Measurements from ENCODE around the gene CSTF1. TPM values are rescaled to one million over a fixed set of nuclear protein-coding genes. Genes with fewer than 3 reads are reported as not detected.
"Not testable (repeated sequence)": the region's sequence is repeated elsewhere in the genome, so short reads cannot be mapped to it uniquely, and the experiment has no call there.

The CSTF1 gene
- total and polyA plus RNA-seq, 2 donors from 2014 or later = 16.2 to 30.7 TPM

DNA sequence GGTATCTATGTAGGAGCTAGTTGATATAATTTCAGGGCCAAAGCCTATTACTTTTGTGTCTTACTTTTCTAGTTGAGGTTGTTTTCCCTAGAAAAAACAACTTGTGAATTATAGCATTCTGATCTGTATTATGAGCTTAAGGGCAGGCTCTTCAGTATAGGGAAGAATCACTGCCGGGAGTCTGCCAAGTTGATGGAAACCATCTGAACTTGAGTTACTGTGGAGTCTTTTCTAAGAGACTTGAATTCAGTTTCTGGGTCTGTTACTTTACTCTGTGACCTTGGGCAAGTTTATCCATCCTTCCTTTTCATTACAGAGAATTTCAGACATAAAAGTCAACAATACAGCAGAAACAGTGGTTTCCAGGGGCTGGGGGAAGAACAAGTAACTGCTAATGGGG lies 17.5 kb downstream of the CSTF1 start:
- intact Hi-C loops (cut with DNase I) = no loop called here
- H3K27ac ChIP-seq (ENCODE audit: low read depth in 2 of 2, low read length in 2 of 2) = peak overlapping the region in 1 of 2 donors; percentile 52
- peaks cover 3 to 24% (median 17%) of the 10 kb centered on the region in 3 donors for H3K36me3 ChIP-seq (ENCODE audit: control insufficient read depth in 2 of 3, insufficient read depth in 3 of 3, low read length in 3 of 3)
- no peaks in the 10 kb centered on the region for H3K27me3 ChIP-seq (ENCODE audit: control insufficient read depth, insufficient read depth, low read length)
- TF ChIP-seq, protein P1, sequence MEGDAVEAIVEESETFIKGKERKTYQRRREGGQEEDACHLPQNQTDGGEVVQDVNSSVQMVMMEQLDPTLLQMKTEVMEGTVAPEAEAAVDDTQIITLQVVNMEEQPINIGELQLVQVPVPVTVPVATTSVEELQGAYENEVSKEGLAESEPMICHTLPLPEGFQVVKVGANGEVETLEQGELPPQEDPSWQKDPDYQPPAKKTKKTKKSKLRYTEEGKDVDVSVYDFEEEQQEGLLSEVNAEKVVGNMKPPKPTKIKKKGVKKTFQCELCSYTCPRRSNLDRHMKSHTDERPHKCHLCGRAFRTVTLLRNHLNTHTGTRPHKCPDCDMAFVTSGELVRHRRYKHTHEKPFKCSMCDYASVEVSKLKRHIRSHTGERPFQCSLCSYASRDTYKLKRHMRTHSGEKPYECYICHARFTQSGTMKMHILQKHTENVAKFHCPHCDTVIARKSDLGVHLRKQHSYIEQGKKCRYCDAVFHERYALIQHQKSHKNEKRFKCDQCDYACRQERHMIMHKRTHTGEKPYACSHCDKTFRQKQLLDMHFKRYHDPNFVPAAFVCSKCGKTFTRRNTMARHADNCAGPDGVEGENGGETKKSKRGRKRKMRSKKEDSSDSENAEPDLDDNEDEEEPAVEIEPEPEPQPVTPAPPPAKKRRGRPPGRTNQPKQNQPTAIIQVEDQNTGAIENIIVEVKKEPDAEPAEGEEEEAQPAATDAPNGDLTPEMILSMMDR (IDR thresholded peaks at IDR 0.05; ENCODE audit: borderline replicate concordance, extremely low read depth, insufficient read depth) = no peak
- no peaks in the 10 kb centered on the region for H3K9me3 ChIP-seq (ENCODE audit: control insufficient read depth in 2 of 3, insufficient read depth in 1 of 3, low read length in 3 of 3)
- DNase-seq (peak in 3 of 5 donors; percentile 19 to 81 (median 58)), FAIRE-seq (no peak)
- no peak overlapping the region for H3K9ac ChIP-seq (ENCODE audit: low read length in 3 of 3)
- no peak overlapping the region for H3K4me3 ChIP-seq (ENCODE audit: low read length in 3 of 3)
- H3K4me1 ChIP-seq (ENCODE audit: control insufficient read depth in 2 of 3, insufficient read depth in 2 of 3, low read depth in 1 of 3, low read length in 3 of 3) = peaks cover 0 to 3% (median 0%) of the 10 kb centered on the region in 3 donors

DNA sequence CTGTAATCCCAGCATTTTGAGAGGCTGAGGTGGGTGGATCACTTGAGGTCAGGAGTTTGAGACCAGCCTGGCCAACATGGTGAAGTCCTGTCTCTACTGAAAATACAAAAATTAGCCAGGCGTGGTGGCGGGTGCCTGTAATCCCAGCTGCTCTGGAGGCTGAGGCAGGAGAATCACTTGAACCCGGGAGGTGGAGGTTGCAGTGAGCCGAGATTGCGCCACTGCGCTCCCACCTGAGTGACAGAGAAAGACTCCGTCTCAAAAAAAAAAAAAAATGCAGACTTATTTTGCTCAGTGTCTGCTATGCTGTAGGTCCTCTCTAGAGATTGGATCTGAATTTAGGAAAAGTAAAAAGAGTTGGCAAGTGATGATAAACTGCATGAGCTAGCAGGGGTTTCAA lies 18.8 kb downstream of the CSTF1 start:
- Histone ChIP-seq H3K4me3 (ENCODE audit: low read length in 3 of 3) (peak overlapping the region in 1 of 3 donors; percentile 32), H3K36me3 (ENCODE audit: control insufficient read depth in 2 of 3, insufficient read depth in 3 of 3, low read length in 3 of 3) (peaks cover 3 to 12% (median 10%) of the 10 kb centered on the region in 3 donors), H3K27ac (ENCODE audit: low read depth in 2 of 2, low read length in 2 of 2) (peak overlapping the region; percentile 2 to 68)
- FAIRE-seq; H3K9me3 ChIP-seq (ENCODE audit: control insufficient read depth in 2 of 3, insufficient read depth in 1 of 3, low read length in 3 of 3); H3K4me1 ChIP-seq (ENCODE audit: control insufficient read depth in 2 of 3, insufficient read depth in 2 of 3, low read depth in 1 of 3, low read length in 3 of 3); H3K27me3 ChIP-seq (ENCODE audit: control insufficient read depth, insufficient read depth, low read length); H3K9ac ChIP-seq (ENCODE audit: low read length in 3 of 3); DNase-seq; intact Hi-C loops (cut with DNase I): not testable (repeated sequence)

DNA sequence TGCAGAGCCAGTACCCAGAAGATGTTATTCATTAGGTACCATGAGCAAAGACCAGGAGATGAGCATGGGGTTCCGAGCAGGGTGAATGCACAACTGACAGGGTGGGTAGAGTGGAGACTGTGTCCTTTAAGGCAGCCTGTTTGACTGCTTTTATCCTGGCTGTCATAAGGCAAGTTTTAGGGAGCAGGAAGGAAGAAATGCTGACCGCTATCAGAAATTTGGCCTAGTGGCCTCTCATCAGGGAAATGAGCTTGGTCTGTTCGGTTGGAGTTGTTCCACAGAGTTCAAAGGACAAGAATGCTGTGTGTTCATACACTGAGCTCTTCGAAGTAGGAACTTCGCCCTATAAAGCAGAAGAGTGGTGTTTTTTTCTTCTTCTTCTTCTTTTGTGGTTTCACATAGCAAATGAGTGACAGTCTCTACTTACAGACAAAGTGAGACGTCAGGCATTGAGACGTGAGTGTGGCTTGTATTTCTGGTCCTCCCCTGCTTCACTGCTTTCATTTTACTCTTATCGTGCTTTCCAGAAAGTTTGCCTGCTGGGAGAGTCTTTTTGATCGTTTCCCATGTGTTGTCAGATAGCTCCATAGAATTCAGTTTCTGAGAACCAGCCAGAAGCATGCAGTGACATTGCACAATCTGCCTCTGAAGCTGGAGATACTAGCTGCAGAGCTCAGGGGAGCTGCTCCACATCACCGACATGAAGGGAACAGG lies 19.5 kb downstream of the CSTF1 start, which contains the start of gene CASS4:
TSS of gene CASS4 (plus strand) at position 502 of the 714 bp plus-strand sequence. CDS start at position 701, 199 bp downstream.
- H3K9me3 ChIP-seq (ENCODE audit: control insufficient read depth in 2 of 3, insufficient read depth in 1 of 3, low read length in 3 of 3) = no peaks in the 10 kb centered on the region
- H3K9ac ChIP-seq (ENCODE audit: low read length in 3 of 3) = peak within 1 kb of the TSS in 1 of 3 donors; percentile 12
- TF ChIP-seq, protein P1 (IDR thresholded peaks at IDR 0.05; ENCODE audit: borderline replicate concordance, extremely low read depth, insufficient read depth) = no peak
- FAIRE-seq = no peak
- peak within 1 kb of the TSS; percentile 32 to 40 (median 35) for H3K4me3 ChIP-seq (ENCODE audit: low read length in 3 of 3)
- peaks cover 3 to 8% (median 8%) of the 10 kb centered on the region in 3 donors for H3K36me3 ChIP-seq (ENCODE audit: control insufficient read depth in 2 of 3, insufficient read depth in 3 of 3, low read length in 3 of 3)
- peak within 1 kb of the TSS; percentile 55 to 68 for H3K27ac ChIP-seq (ENCODE audit: low read depth in 2 of 2, low read length in 2 of 2)
- peak in 3 of 5 donors; percentile 19 to 88 (median 60) for DNase-seq
- H3K4me1 ChIP-seq (ENCODE audit: control insufficient read depth in 2 of 3, insufficient read depth in 2 of 3, low read depth in 1 of 3, low read length in 3 of 3) = peaks cover 0 to 3% (median 0%) of the 10 kb centered on the region in 3 donors
- H3K27me3 ChIP-seq (ENCODE audit: control insufficient read depth, insufficient read depth, low read length) = no peaks in the 10 kb centered on the region
- intact Hi-C loops (cut with DNase I) = no loop called here

DNA sequence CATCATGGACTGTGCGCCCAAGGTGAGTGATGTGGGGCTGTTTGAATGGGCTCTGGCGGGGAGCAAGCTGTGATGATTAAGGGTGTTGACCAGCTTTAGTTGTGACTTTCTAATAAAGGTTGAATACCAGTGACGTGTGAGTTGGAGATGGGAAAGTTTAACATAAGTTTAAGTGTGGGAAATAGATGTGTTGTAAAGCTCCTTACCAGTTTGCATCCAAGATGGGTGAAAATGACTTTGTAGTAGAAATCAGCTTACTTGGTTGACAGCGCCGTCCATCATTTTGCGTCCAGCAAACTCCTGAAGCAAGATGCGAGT lies 20.0 kb downstream of the CSTF1 start:
- TF ChIP-seq, protein P1 (IDR thresholded peaks at IDR 0.05; ENCODE audit: borderline replicate concordance, extremely low read depth, insufficient read depth) = no peak
- Histone ChIP-seq H3K4me3 (ENCODE audit: low read length in 3 of 3) (peak overlapping the region; percentile 32 to 40 (median 35)), H3K4me1 (ENCODE audit: control insufficient read depth in 2 of 3, insufficient read depth in 2 of 3, low read depth in 1 of 3, low read length in 3 of 3) (peaks cover 0 to 3% (median 0%) of the 10 kb centered on the region in 3 donors), H3K27ac (ENCODE audit: low read depth in 2 of 2, low read length in 2 of 2) (peak overlapping the region; percentile 55 to 68), H3K27me3 (ENCODE audit: control insufficient read depth, insufficient read depth, low read length) (no peaks in the 10 kb centered on the region), H3K36me3 (ENCODE audit: control insufficient read depth in 2 of 3, insufficient read depth in 3 of 3, low read length in 3 of 3) (peaks cover 2 to 5% (median 2%) of the 10 kb centered on the region in 3 donors), H3K9me3 (ENCODE audit: control insufficient read depth in 2 of 3, insufficient read depth in 1 of 3, low read length in 3 of 3) (no peaks in the 10 kb centered on the region), H3K9ac (ENCODE audit: low read length in 3 of 3) (peak overlapping the region in 1 of 3 donors; percentile 12)
- no peak for DNase-seq
- intact Hi-C loops (cut with DNase I) = no loop called here
- FAIRE-seq = no peak
